NCI-H2081 (cell line): ENCODE results near the gene KDM8.
A peak's percentile ranks its signal among the peaks of the same experiment; 100 is the strongest.

ENCODE experiments used
- DNase-seq, 2 experiments: peaks; one replicate each; lab custom pipeline; 2025; lab: John Stamatoyannopoulos, UW

Gene KDM8

DNA sequence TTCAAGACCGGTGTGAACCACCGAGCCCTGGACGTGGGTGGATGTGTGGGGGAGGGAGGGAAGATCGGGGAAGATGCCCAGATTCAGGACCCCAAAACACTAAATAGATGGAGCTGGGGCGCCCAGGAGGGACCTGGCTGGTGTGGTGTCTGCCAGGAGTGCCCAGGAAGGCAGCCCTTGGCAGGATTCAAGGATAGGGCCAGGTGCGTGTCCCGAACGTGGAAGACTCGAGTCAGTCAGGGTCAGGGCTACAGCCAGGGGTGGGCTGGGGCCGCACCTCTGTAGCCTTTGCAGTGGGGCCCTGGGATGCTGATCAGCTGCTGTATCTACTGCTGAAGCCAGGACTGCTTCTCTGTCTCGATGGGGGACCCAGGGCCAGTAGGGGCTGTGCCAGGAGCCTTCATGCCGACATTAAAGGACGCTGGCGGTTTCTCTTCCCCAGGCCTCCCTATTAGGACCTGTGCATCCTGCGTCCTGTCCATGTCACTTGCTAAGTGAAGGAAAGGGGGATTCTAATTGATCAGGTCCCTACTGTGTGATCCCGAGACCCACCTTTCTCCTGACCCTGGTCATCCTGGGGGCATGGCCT is 13.1 kb downstream of the KDM8 start:
- no peak for DNase-seq

DNA sequence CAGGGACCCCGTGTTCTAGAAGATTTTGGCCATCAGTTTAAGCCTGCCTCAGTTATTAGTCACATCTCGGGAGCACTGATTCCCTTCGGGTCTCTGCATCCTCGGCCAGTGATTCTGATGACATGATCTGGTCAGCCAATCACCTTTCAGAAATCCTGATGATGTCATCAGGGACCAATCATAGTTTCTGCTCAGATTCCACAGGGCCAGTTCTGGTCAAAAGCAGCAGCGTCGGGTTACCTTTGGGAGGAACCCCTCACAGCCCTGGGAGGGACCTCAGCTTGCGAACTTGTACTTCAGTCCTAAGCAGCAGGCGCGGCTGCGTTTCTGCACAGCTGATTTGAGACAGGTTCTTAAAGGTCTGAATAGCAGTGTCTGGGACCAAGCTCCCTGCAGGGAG is 13.9 kb downstream of the KDM8 start:
- DNase-seq = no peak

DNA sequence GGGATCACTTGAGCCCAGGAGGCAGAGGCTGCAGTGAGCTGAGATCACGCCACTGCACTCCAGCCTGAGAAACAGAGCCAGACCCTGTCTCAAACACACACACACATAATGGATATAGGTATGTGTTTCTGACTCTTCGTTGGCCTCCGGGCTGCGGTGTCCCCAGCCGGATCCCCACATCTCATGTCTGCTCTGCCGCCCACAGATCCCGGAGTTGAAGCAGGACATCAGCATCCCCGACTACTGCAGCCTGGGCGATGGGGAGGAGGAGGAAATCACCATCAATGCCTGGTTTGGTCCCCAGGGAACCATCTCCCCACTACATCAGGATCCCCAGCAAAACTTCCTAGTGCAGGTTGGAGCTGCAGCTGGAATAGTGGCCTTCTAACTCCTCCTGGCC is 15.4 kb downstream of the KDM8 start:
- no peak for DNase-seq

DNA sequence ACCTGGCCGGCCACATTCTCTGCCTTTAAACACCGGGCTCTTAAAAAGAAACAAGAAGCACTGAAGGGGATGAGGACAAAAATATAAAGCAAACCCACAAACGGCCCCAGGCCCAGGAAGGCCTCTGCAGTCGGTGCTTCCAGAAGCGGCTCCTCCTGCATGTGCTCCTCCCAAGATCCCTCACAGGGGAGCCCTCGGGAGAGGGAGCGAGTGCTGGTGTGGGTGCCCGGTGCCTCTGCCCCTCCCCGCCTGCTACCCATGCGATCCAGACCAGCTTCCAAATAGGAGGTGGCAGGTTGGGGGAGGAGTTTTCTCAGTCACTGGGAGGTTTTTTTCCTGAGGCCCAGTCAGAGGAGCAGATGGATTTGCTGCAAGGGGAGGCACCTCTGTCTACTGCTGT is 15.8 kb downstream of the KDM8 start:
- no peak for DNase-seq

DNA sequence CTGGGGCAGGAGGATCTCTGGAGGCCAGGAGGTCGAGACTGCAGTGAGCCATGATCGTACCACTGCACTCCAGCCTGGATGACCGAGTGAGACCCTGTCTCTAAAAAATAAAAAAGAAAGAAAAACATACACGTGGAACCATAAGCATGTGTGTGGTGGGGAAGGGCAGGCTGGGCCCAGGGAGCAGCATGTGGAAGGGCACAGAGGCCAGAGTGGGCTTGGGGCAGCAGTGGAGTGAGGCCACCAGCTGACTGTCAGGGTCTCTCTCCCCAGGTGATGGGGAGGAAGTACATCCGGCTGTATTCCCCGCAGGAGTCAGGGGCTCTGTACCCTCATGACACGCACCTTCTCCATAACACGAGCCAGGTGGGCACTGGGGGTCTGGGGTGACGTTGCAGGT is 16.8 kb downstream of the KDM8 start:
- no peak for DNase-seq

DNA sequence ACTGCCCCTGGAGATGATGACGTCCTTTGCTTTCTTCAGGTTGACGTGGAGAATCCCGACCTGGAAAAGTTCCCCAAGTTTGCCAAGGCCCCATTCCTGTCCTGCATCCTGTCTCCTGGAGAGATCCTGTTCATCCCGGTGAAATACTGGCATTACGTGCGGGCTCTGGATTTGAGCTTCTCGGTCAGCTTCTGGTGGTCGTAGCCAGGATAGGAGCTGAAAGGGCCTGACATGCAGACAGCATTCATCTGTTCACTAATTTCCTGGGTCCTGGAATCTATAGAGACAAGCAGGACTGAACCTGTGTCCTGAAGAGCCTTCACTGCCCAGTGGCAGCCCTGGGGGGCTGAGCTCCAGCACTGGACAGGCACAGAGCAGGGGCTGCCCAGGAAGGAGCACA is 17.2 kb downstream of the KDM8 start:
- no peak for DNase-seq

DNA sequence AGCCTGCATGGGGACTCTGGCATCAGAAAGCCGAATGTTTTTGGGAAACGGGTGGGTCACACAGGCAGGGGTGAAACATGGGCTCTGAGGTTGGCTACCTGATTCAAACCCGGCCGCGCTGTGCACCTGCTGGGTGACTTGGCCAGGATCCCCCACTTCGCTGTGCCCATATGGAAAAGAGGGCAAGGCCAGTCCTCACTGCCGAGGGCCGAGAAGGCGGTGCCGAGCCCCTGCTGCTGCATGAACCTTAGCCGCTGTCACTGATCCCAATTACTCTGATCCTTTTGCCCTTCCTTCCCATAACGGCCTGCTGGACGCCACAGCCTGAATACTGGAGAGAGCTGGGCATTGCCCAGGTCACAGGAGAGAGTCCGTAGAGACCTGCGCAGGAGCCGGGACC is 17.7 kb downstream of the KDM8 start:
- no peak for DNase-seq

DNA sequence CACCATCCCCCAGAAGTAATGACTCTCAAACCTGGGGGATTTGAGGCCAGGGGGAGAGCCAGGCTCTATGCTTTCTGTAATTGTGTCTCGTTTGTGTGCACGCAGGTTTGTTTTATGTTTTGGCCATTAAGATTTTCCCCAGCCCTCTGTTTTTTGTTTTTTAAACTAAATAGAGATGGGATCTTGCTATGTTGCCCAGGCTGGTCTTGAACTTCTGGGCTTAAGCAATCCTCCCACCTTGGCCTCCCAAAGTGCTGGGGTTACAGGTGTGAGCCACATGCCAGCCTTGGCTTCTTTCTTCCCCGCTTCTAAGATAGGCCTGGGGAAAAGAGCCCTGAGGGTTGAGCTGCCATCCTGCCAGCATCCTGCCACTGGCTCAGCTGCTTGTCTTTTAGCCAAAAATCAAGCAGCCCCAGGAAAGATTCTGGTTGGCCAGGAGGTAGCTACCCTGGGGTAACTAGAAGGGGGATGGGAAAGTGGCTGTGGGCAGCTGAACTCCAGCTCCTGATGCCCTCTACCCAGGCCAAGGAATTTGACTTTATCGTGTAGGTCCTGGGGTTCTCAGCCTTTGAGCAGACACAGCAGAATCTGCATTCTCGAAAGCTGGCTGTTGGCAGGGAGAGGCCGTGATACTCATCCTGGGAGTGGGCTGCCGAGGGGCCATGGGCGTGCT is 18.4 kb downstream of the KDM8 start:
- DNase-seq = no peak

DNA sequence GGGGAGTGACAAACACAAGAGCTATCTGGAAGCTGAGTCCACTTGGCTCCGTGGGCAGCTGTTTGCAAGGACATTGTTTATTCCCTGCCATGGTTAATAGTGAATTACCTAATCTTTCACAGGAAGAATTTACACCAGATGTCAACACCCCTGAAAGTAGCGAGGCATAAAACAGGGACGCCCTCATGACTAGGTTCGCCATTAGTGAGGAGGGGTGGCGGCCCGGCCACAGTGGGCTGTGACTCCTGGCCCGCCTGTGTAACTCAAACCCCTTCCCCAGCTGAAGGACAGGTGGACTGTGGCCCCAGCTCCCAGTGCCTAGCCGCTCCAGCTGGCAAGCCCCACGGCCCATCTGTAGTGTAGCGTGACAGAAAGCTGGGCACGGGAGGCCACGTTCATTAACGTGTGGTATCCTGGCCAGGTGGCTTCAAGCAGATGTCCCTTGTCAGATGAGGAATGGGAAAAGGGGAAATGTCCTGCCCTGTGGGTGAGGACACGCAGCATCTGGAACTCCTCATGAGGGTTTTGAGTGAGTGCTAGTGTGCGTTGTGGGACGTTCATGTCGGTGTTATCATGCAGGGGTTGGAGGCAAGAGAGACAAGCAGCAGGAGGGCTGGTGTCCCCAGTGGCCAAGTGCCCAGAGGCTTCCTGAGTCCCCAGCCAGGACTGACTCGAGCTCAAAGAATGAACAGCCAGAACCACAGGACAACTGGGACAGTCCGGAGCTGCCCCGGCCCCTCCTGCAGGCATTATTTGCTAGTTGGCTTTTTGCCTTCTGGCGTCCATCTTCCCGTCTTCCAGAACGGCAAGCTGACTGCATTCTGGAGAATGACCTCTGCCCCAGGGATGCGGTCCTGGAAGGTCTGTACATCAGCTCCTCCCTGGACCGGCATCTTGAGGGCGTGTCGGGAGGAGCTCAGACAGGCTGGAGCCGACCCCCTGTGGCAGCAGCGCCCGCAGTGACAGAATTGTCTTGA is 19.2 kb downstream of the KDM8 start:
- peak in 1 of 2 experiments; percentile 3 for DNase-seq

DNA sequence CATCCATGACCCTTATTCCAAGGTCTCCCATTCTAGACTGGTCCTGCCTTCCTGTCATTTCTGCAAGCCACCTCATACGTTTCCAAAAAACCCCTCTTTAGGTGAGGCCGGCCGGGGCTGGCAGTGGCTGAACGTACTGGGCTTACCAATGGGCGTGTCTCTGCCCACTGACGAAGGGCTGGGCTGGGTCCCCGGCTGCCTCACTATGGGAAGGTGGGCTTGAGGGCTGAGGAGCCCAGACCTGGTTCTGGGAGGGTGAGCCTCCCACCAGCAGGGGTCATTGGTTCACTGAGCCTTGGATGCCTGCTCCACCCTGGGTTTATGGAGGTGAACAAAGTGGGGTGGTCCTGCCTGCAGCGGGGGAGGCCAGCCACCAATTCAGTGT is 19.9 kb downstream of the KDM8 start:
- no peak for DNase-seq

DNA sequence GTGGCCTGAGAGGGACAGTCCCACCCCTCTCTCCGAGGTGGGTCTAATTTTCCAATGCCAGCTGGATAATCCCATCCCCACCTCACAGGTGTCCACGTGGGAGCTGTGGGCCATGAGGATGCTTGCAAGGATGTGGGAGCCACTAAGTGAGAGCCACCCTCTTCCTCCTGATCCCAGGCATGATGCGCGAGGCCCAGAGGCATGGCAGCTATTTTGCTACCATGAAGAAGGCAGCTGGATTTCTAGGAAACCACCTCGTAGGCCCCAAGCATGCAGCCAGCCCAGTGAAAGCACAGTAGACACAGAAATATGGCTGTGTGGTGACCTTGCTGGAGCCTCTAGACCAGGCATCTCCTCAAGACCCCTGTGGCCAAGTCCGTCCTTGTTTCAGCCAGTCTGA is 20.4 kb downstream of the KDM8 start:
- DNase-seq = no peak

DNA sequence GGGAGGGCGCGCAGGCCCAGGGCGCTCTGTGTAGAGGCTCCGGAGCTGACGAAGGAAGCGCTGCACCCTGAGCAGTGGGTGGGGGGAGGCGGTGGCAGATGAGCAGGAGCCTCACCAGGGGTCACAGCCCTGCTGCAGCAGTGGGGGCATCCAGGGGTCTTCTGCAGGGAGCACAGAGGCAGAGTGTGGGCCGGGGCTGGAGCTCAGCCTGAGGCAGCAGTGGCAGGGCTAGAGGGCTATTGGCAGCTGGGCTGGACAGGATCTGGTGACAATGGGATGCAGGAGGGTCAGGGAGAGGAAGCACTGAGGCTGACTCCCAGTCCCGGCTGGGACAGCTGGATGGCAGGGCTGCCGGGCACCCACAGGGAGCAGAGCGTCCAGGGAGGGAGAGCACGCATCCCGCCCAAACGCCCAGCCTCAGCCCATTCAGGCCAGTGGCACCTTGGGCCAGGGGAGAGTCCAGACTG is 21.0 kb downstream of the KDM8 start:
- no peak for DNase-seq

DNA sequence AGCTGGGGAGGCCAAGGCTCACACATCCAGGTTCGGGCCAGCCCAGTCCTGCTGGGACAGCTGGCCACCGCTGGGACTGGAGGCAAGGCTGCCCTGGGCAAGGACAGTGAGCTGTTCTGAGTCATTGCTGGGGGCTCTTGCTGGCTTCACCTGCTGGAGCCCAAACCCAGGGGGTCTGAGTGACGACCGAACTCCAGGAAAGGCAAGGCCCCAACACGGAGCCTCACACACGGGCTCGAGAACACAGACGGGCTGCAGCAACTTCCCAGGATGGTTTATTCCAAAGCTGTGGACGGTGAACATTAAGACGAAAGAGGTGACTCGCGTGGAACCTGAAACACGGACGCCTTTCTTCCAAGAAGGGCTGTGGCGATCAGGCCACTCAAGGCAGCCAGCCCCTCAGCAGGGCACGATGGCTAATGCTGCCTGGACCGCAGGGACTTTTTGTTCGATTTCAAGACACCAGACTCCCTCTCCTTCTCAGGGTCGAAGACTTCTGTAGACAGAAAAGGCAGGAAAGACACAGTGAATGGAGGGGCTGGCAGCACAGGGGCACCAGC is 21.5 kb downstream of the KDM8 start:
- no peak for DNase-seq

DNA sequence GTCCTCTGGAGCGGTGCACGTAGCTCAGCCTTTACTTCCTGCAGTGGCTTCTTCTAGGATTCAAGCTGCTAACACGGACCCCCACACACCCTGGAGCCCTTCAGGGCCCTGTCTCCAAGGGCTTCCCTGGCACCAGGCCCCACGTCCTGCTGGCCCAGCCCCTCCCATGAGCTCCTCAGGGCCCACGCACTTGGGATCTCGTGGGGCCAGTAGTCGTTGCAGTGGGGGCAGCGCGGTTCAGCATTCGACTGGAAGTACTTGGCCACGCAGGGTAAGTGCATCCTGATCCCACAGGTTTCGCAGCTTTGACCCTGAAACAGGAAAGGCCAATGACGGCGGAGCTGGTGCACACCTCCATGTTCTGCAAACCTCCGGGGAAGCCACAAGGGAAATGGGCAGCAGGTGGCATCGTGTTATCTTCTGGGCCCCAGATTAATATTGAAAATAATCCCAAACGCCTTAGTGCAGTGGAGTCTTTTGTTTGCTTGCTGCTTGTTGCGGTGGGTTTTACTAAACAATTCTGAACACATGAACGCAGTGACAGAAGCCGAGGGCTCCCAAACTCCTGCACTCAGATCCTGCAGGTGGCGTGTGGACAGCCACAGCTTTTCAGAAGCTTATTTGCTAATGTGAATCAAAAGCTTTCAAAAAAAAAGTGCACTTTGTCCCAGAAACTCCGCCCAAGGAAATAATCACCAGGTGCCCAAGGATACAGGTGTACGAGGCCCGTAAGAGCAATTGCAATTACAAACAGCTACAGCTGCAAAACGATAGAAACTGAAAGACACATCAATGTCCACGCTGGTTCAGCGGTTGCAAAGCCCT is 22.4 kb downstream of the KDM8 start:
- peak; percentile 7 to 68 for DNase-seq

DNA sequence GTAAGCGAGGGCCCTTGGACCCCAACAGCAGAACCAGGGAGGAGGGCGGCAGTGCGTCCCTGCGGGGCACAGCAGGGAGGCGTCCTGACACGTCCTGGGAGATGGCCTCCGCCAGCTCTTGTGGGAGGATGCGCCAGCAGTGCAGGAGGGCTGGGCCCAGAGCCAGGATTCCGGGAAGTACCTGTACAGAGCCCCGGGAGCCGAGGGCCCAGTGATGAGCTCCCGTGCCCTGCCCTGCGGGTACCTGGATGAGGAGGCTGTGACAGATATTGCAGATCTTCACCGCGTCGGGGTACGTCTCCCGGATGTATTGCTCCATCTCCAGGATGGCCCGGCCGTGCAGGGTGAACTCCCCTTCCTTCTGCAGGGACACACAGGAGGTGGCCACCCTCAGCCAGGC is 23.1 kb downstream of the KDM8 start:
- DNase-seq = peak; percentile 34 to 63

DNA sequence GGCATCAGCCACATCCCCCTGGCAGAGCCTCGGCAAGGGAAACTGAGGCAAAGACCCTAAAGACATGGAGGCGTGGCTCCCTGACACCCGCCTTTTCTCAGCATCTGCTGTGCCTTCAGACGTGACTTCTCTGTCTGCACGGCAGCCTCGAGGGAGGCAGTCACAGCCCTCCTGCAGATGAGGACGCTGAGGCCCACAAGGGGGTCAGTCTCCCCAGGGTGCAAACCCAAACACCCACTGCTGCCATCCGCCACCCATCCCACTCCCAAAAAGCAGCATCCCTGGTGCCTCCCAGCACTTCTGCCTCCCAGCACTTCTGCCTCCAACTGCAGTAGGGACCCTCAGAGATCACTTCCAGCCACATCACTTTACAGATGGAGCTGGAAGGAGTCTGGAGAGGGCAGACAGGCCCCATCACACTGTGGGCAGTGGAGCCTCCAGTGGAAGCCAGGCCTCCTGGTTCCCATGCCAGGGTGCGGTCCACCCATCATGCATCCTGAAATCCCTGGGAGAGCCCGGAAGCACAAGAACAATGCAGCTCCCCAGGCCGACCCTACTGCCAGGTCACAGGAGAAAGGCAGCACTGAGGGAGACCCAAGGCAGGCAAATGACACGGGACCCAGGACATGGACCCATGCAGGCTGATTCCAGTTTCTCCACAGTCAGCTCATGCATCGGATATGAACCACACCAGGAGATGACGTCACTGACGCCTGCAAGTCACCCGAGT is 23.8 kb downstream of the KDM8 start:
- no peak for DNase-seq

DNA sequence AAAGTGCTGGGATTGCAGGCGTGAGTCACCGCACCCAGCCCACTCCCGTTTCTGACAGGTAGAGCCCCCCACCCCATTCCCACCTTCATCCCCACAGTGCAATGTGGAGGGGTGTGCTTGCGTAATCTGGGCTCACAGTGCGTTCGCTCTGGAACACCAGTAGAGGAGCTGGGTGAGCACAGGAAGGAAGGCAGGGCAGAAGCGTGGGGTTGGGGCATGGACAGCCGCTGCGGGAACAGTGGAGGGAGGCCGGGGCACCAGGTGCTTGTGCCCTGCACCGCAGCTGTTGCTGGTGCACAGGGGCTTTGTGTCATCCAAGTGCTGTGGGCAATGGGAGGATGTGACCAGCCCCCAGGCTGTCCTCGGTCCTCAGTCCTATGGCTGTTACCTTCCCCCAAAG is 24.7 kb downstream of the KDM8 start:
- no peak for DNase-seq

DNA sequence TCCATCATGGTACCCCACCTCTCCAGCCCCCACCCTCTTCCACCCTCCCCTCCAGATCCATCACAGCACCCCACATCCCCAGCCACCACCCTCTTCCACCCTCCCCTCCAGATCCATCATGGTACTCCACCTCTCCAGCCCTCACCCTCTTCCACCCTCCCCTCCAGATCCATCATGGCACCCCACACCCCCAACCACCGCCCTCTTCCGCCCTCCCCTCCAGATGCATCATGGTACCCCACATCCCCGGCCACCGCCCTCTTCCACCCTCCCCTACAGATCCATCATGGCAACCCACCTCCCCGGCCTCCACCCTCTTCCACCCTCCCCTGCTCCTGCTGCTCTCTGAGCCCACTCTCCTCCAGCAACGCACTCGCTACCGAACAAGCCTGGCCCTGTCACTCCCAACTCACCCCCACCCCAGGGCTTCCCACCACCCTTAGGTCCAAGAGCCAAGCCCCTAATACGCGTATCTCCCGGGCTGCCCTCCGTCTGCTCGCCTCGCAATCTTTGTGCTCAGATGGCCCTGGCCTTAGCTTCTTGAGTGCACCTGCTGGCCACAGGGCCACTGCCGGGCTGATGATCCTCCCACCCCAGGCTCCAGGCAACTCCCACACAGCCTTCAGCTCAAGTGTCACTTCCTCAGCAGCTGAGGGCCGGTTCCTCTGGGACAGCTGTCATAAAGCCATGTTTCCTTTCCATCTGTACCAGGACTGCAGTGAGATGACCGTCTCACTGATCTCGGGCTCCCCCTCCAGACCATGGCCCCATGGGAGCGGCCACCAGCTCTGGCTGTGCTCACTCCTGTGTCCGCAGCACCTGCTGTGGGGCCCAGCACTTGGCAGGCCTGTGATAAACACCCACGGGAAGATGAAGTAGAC is 25.5 kb downstream of the KDM8 start:
- no peak for DNase-seq

DNA sequence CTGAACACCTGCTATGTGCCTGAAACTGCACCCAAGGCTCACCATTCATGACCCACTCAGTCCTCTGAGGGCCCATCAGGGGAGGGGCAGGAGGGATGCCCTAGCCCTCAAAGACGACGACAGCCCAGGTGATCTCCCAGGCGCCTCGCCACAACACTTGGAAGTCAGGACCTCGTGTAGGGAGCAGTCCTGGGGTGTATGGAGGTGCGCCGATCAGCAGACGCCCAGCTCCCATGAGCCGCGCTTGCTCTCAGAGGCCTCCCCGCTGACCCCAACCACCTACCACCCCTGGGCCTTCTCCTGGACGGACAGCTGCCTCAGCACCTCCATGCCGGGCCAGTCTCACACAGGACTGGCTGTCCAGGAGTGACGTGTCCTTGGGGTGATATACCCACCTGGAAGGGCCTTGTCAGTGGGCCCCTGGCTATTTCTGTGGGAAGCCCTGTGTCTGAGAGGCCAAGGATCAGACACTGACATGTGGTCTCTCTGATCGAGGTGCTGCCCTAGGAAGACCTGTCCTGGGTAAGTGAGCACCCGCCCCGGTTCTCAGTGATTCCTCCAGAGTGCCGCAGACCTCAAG is 26.7 kb downstream of the KDM8 start:
- DNase-seq = no peak

DNA sequence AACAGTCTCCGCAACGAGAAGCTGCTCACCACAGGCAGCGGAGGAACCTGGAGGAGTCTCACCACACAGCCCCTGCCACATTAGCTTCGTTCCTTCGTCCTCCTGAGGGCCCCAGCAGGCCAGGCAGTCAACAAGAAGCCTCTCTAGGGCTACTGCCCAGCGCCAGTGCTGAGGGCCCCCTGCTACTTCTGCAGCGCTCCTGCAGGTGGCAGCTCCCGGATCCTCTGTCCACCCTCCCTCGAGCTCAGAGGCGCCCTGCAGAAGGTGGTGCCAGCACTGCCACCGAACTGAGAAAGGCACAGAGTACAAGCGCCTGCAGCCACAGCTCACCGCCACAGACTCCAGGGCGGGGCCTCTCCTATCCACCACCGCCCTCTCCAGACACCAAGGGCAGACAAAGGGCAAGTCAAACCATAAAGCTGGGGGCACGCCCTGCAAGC is 27.3 kb downstream of the KDM8 start:
- DNase-seq = no peak
